Neural cell (in vitro differentiated cells): ENCODE results near the gene PELI2. TPM values are rescaled to one million over a fixed set of nuclear protein-coding genes. Genes with fewer than 3 reads are reported as not detected.

Source experiments
- H2AFZ ChIP-seq: fragments of 200-600, 300-800 bp; sonication (generic), shearing (Covaris generic); 2 replicates; pipeline ENCODE4 v1.6.0; 2014; ENCODE audit warnings: low read depth, mild to moderate bottlenecking, antibody characterized with exemption, low read length, moderate library complexity
- H3F3A ChIP-seq: fragments of 200-600 bp; shearing (Covaris generic); 2 replicates; pipeline ENCODE4 v1.6.1; 2016; ENCODE audit warnings: mild to moderate bottlenecking, moderate library complexity, mixed read lengths, antibody characterized with exemption, low read length; ENCODE audit not compliant: insufficient read depth, poor library complexity, severe bottlenecking
- H3K27ac ChIP-seq: fragments of 200-600, 300-800 bp; sonication (generic), shearing (Covaris generic); 2 replicates; pipeline ENCODE4 v1.5.1; 2014; ENCODE audit warnings: mild to moderate bottlenecking, low read length, moderate library complexity
- H3K27me3 ChIP-seq: fragments of 300-800, 200-600 bp; sonication (generic), shearing (Covaris generic); 2 replicates; pipeline ENCODE4 v1.6.0; 2014; ENCODE audit warnings: mild to moderate bottlenecking, low read depth, low read length, moderate library complexity; ENCODE audit not compliant: insufficient read depth
- H3K36me3 ChIP-seq: fragments of 300-800, 200-600 bp; sonication (generic), shearing (Covaris generic); 2 replicates; pipeline ENCODE4 v1.5.1; 2014; ENCODE audit warnings: mild to moderate bottlenecking, antibody characterized with exemption, low read length, moderate library complexity; ENCODE audit not compliant: insufficient read depth
- H3K4me2 ChIP-seq: fragments of 300-800, 200-600 bp; sonication (generic), shearing (Covaris generic); 2 replicates; pipeline ENCODE4 v1.6.0; 2014; ENCODE audit warnings: mild to moderate bottlenecking, low read length
- H3K4me3 ChIP-seq: fragments of 300-800, 200-600 bp; sonication (generic), shearing (Covaris generic); 2 replicates; pipeline ENCODE4 v1.5.1; 2014; ENCODE audit warnings: mild to moderate bottlenecking, low read length, moderate library complexity
- H3K79me2 ChIP-seq: fragments of 200-600 bp; shearing (Covaris generic); replicated peaks from 2 replicates; pipeline ENCODE4 v1.6.0; 2014; ENCODE audit warnings: mild to moderate bottlenecking, low read length, moderate library complexity; ENCODE audit not compliant: insufficient read depth
- H3K9ac ChIP-seq: fragments of 300-800, 200-600 bp; sonication (generic), shearing (Covaris generic); 2 replicates; pipeline ENCODE4 v1.6.1; 2016; ENCODE audit warnings: mild to moderate bottlenecking, low read length, mixed read lengths
- H3K9me2 ChIP-seq: fragments of 200-600 bp; shearing (Covaris generic); 2 replicates; pipeline ENCODE4 v1.6.1; 2016; ENCODE audit warnings: mild to moderate bottlenecking, low read length, mixed read lengths; ENCODE audit not compliant: insufficient read depth
- H3K9me3 ChIP-seq: fragments of 200-600, 300-800 bp; sonication (generic), shearing (Covaris generic); 2 replicates; pipeline ENCODE4 v1.6.1; 2016; ENCODE audit warnings: mild to moderate bottlenecking, mixed run types, low read length, moderate library complexity, mixed read lengths
- H4K20me1 ChIP-seq: fragments of 200-600 bp; shearing (Covaris generic); 2 replicates; pipeline ENCODE4 v1.6.1; 2016; ENCODE audit warnings: mild to moderate bottlenecking, mixed run types; ENCODE audit not compliant: insufficient read depth
- CTCF ChIP-seq: fragments of 450-650 bp; IDR thresholded peaks from 2 replicates; pipeline ENCODE4 v1.5.1; 2014; ENCODE audit warnings: antibody characterized with exemption, mild to moderate bottlenecking, moderate library complexity; ENCODE audit not compliant: poor library complexity, severe bottlenecking
- EP300 ChIP-seq: fragments of 450-650 bp; conservative IDR thresholded peaks from 2 replicates; pipeline ENCODE4 v1.6.1; 2014; ENCODE audit warnings: antibody characterized with exemption, mild to moderate bottlenecking, moderate library complexity; ENCODE audit not compliant: poor library complexity, severe bottlenecking
- EZH2 ChIP-seq: fragments of 200-600, 300-800 bp; shearing (Covaris generic), sonication (generic); IDR thresholded peaks from 2 replicates; pipeline ENCODE4 v1.6.1; 2014; ENCODE audit warnings: antibody characterized with exemption, low read length, borderline replicate concordance, mild to moderate bottlenecking; ENCODE audit not compliant: insufficient read depth, poor library complexity, severe bottlenecking
- MXI1 ChIP-seq: fragments of 450-650 bp; conservative IDR thresholded peaks from 2 replicates; pipeline ENCODE4 v1.6.1; 2014; ENCODE audit warnings: antibody characterized with exemption, mild to moderate bottlenecking; ENCODE audit not compliant: poor library complexity, severe bottlenecking
- POLR2AphosphoS5 ChIP-seq: IDR thresholded peaks from 2 replicates; pipeline ENCODE4 v1.6.1; 2012
- RAD21 ChIP-seq: fragments of 450-650 bp; conservative IDR thresholded peaks from 2 replicates; pipeline ENCODE4 v1.6.1; 2014; ENCODE audit warnings: antibody characterized with exemption, mild to moderate bottlenecking, moderate library complexity
- REST ChIP-seq: IDR thresholded peaks from 2 replicates; pipeline ENCODE4 v1.6.1; 2012; ENCODE audit warnings: borderline replicate concordance
- SMC3 ChIP-seq: fragments of 450-650 bp; conservative IDR thresholded peaks from 2 replicates; pipeline ENCODE4 v1.6.1; 2014; ENCODE audit warnings: antibody characterized with exemption, mild to moderate bottlenecking, moderate library complexity; ENCODE audit not compliant: poor library complexity
- TAF1 ChIP-seq: IDR thresholded peaks from 2 replicates; pipeline ENCODE4 v1.6.1; 2012; ENCODE audit warnings: low read depth
- polyA plus RNA-seq: library from polyadenylated mRNA; depleted of rRNA; stranded (reverse); fragments of >200 nt; gene quantifications from 2 replicates; pipeline ENCODE4 v1.2.3, GENCODE V29; 2014

Gene PELI2
- polyA plus RNA-seq, 1 donor from 2014 or later = 5.3 TPM

GRCh38 chr14:56219666-56220413, 101.6 kb downstream of the PELI2 start:
- Histone ChIP-seq H3K9me3 (no peaks in the 10 kb centered on the region), H3K9me2 (no peaks in the 10 kb centered on the region), H3K27me3 (no peaks in the 10 kb centered on the region), H4K20me1 (no peaks in the 10 kb centered on the region), H3K4me3 (no peak overlapping the region), H3K79me2 (peaks cover 24% of the 10 kb centered on the region), H3K36me3 (no peaks in the 10 kb centered on the region), H3K9ac (no peak overlapping the region), H3K4me2 (no peak overlapping the region), H3F3A (no peaks in the 10 kb centered on the region), H2AFZ (no peak overlapping the region), H3K27ac (no peak overlapping the region)
- no peak for TF ChIP-seq REST
- TF ChIP-seq TAF1 = no peak
- no peak for TF ChIP-seq MXI1
- TF ChIP-seq EP300 = no peak
- TF ChIP-seq EZH2 = no peak
- no peak for TF ChIP-seq POLR2AphosphoS5
- no peak for TF ChIP-seq CTCF

GRCh38 chr14:56221382-56222128, 103.3 kb downstream of the PELI2 start:
- Histone ChIP-seq H4K20me1 (no peaks in the 10 kb centered on the region), H3K36me3 (no peaks in the 10 kb centered on the region), H3K9me2 (no peaks in the 10 kb centered on the region), H3K9ac (no peak overlapping the region), H3F3A (no peaks in the 10 kb centered on the region), H3K4me2 (no peak overlapping the region), H3K4me3 (no peak overlapping the region), H3K79me2 (peaks cover 27% of the 10 kb centered on the region), H3K27me3 (no peaks in the 10 kb centered on the region), H3K9me3 (no peaks in the 10 kb centered on the region), H3K27ac (no peak overlapping the region), H2AFZ (no peak overlapping the region)
- no peak for TF ChIP-seq RAD21
- no peak for TF ChIP-seq POLR2AphosphoS5
- no peak for TF ChIP-seq EP300
- no peak for TF ChIP-seq SMC3
- TF ChIP-seq EZH2 = no peak
- no peak for TF ChIP-seq MXI1
- no peak for TF ChIP-seq TAF1
- no peak for TF ChIP-seq CTCF
- TF ChIP-seq REST = no peak
